Lower leg skin (tissue), 3 donors: ENCODE measurements around the gene ARHGEF25.

Source experiments
- POLR2A ChIP-seq, 2 donors: fragments of 450-650 bp; IDR thresholded peaks; one replicate each; pipeline ENCODE4 v1.6.1; 2016 to 2017; ENCODE audit warnings: antibody characterized with exemption in 2 of 2, mild to moderate bottlenecking in 1 of 2, moderate library complexity in 1 of 2
- TF ChIP-seq, protein P1 (sequence below), 3 donors: fragments of 450-650 bp; IDR thresholded peaks; one replicate each; pipeline ENCODE4 v1.5.1; 2016; ENCODE audit warnings: antibody characterized with exemption in 3 of 3, mild to moderate bottlenecking in 3 of 3, moderate library complexity in 2 of 3

DNA sequence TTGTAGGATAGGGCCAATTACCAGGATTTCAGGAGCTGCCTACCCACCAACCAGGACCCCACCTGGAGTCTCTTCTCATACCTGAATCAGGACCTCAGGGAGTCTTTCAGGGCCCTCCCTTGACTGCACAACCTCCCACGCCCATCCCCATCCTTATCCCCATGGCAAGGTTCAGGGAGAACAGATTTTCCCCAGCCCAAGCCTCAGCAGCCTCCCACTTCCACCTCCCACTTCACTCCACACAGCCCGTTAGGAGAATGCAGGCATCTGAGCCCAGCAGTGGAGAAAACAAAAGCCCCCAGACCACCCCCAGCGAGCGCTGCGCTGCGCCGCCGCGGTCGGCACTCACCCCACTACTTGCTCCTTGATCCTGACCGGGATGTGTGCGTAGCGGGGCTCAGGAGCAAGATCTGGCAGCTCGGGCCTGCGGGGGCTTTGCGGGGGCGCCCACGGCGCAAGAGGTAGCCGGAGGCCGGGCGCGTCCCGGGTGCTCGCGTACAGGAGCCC, 20.4 kb downstream of the ARHGEF25 start:
- TF ChIP-seq, protein P1, sequence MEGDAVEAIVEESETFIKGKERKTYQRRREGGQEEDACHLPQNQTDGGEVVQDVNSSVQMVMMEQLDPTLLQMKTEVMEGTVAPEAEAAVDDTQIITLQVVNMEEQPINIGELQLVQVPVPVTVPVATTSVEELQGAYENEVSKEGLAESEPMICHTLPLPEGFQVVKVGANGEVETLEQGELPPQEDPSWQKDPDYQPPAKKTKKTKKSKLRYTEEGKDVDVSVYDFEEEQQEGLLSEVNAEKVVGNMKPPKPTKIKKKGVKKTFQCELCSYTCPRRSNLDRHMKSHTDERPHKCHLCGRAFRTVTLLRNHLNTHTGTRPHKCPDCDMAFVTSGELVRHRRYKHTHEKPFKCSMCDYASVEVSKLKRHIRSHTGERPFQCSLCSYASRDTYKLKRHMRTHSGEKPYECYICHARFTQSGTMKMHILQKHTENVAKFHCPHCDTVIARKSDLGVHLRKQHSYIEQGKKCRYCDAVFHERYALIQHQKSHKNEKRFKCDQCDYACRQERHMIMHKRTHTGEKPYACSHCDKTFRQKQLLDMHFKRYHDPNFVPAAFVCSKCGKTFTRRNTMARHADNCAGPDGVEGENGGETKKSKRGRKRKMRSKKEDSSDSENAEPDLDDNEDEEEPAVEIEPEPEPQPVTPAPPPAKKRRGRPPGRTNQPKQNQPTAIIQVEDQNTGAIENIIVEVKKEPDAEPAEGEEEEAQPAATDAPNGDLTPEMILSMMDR (IDR thresholded peaks at IDR 0.05): no peak
- TF ChIP-seq POLR2A (IDR thresholded peaks at IDR 0.05): no peak
